Gastrocnemius medialis (tissue), 4 donors: ENCODE data around the gene FMC1. TPM values are rescaled to one million over a fixed set of nuclear protein-coding genes. Genes with fewer than 3 reads are reported as not detected.
"Not testable (repeated sequence)": the region's sequence is repeated elsewhere in the genome, so short reads cannot be mapped to it uniquely, and the experiment has no call there.

Source experiments
- ATAC-seq, 2 donors: fragments of 150-250 bp; one replicate each; pipeline ENCODE4 v1.9.1; 2016
- DNase-seq, 2 donors: peaks; one replicate each; pipeline ENCODE4 v3.0.0-alpha.2; 2019
- H3K27ac ChIP-seq, 4 donors: fragments of 200-600 bp; sonication (generic); 1 replicate in 1 of 4; 2 replicates in 3 of 4; pipeline ENCODE4 v1.5.1; 2016 to 2018; ENCODE audit warnings: mild to moderate bottlenecking in 2 of 4, moderate library complexity in 1 of 4
- H3K27me3 ChIP-seq, 3 donors: fragments of 200-600 bp; sonication (generic) in 2 of 3; 1 replicate in 1 of 3; 2 replicates in 2 of 3; pipeline versions ENCODE4 v1.5.1 to v1.6.0; 2016 to 2019; ENCODE audit warnings: mild to moderate bottlenecking in 1 of 3, moderate library complexity in 1 of 3
- H3K36me3 ChIP-seq, 2 donors: fragments of 200-600 bp; sonication (generic) in 1 of 2; one replicate each; pipeline ENCODE4 v1.5.1; 2017 to 2018
- H3K4me1 ChIP-seq, 2 donors: fragments of 200-600 bp; sonication (generic) in 1 of 2; one replicate each; pipeline ENCODE4 v1.5.1; 2016 to 2017; ENCODE audit warnings: mild to moderate bottlenecking in 2 of 2
- H3K4me3 ChIP-seq, 4 donors: fragments of 200-600 bp; sonication (generic) in 3 of 4; 1 replicate in 1 of 4; 2 replicates in 3 of 4; pipeline ENCODE4 v1.5.1; 2016 to 2019; ENCODE audit warnings: mild to moderate bottlenecking in 2 of 4
- H3K9me3 ChIP-seq, 3 donors: fragments of 200-600 bp; sonication (generic) in 2 of 3; 1 replicate in 1 of 3; 2 replicates in 2 of 3; pipeline ENCODE4 v1.5.1; 2016 to 2019
- CTCF ChIP-seq, 5 experiments: fragments of 450-650 bp in 3 of 5; fragments of 200-600 bp in 2 of 5; sonication (generic) in 2 of 5; IDR thresholded peaks in 4 of 5; conservative IDR thresholded peaks in 1 of 5; 1 replicate in 4 of 5; 2 replicates in 1 of 5; pipeline ENCODE4 v1.5.1; 2016 to 2019; ENCODE audit warnings: antibody characterized with exemption in 5 of 5, mild to moderate bottlenecking in 3 of 5, moderate library complexity in 3 of 5
- POLR2A ChIP-seq, 2 donors: fragments of 450-650 bp; IDR thresholded peaks; one replicate each; pipeline ENCODE4 v1.6.1; 2017; ENCODE audit warnings: antibody characterized with exemption in 2 of 2, mild to moderate bottlenecking in 2 of 2, moderate library complexity in 2 of 2
- in situ Hi-C, 4 donors: fragments of 200-750 bp; cut with MboI; loops; one replicate each; pipeline versions ENCODE4 v1.15.0 to v1.8.0; 2017; ENCODE audit warnings: low sequenced_read_pairs in 4 of 4
- intact Hi-C: fragments of 100-400 bp; cut with DNase I; formaldehyde crosslinking; loops from one replicate; pipeline ENCODE4 v1.15.1; 2023; ENCODE audit warnings: low total_unique reads
- total RNA-seq, 4 donors: library from RNA; depleted of rRNA; stranded (reverse); fragments of >200 nt; gene quantifications; one replicate each; pipeline versions ENCODE4 v1.1.0 to v1.2.3, GENCODE V29; 2016

FMC1 gene
- total RNA-seq, 4 donors from 2014 or later = 19.3 to 32.6 (median 31.3) TPM

GRCh38 chr7:139351027-139351426 is 9.9 kb downstream of the FMC1 start:
- intact Hi-C loops = no loop called here
- Histone ChIP-seq H3K4me1 (no peaks in the 10 kb centered on the region), H3K27ac (no peak overlapping the region), H3K4me3 (no peak overlapping the region), H3K27me3 (no peaks in the 10 kb centered on the region), H3K9me3 (no peaks in the 10 kb centered on the region), H3K36me3 (peaks cover 0 to 16% of the 10 kb centered on the region in 2 donors)
- in situ Hi-C loops = loop anchor here in 1 of 4 donors (25.0 kb wide), 1 partner anchor 239 kb away; the partner anchor contains the start of gene ZC3HAV1
- no peak for TF ChIP-seq CTCF (IDR thresholded peaks at IDR 0.05 in 4 of 5, conservative IDR thresholded peaks at IDR 0.05 in 1 of 5)
- no peak for TF ChIP-seq POLR2A (IDR thresholded peaks at IDR 0.05)
- DNase-seq (no peak), ATAC-seq (no peak)

GRCh38 chr7:139354729-139355128 is 13.6 kb downstream of the FMC1 start:
- H3K36me3 ChIP-seq = no peaks in the 10 kb centered on the region
- in situ Hi-C loops = loop anchor here in 1 of 4 donors (25.0 kb wide), 1 partner anchor 242 kb away; the partner anchor contains the start of gene ZC3HAV1
- no peak for DNase-seq
- H3K27ac ChIP-seq = no peak overlapping the region
- ATAC-seq = no peak
- no peak overlapping the region for H3K4me3 ChIP-seq
- intact Hi-C loops = loop anchor here (5.0 kb wide), 3 partner anchors 122 to 823 kb away; partner anchors contain the start of genes KDM7A and UBN2
- no peaks in the 10 kb centered on the region for H3K9me3 ChIP-seq
- no peaks in the 10 kb centered on the region for H3K27me3 ChIP-seq
- TF ChIP-seq POLR2A (IDR thresholded peaks at IDR 0.05) = no peak
- TF ChIP-seq CTCF (IDR thresholded peaks at IDR 0.05 in 4 of 5, conservative IDR thresholded peaks at IDR 0.05 in 1 of 5) = no peak
- peaks cover 5 to 6% of the 10 kb centered on the region in 2 donors for H3K4me1 ChIP-seq

- H3K4me1 ChIP-seq = peaks cover 5 to 6% of the 10 kb centered on the region in 2 donors
- no peaks in the 10 kb centered on the region for H3K27me3 ChIP-seq
- no peaks in the 10 kb centered on the region for H3K36me3 ChIP-seq
- DNase-seq (no peak), ATAC-seq (no peak)
- no peak overlapping the region for H3K27ac ChIP-seq
- TF ChIP-seq POLR2A (IDR thresholded peaks at IDR 0.05) (no peak), CTCF (IDR thresholded peaks at IDR 0.05 in 4 of 5, conservative IDR thresholded peaks at IDR 0.05 in 1 of 5) (no peak)
- intact Hi-C loops (loop anchor here (5.0 kb wide), 3 partner anchors 123 to 822 kb away; partner anchors contain the start of genes KDM7A and UBN2), in situ Hi-C loops (loop anchor here in 1 of 4 donors (25.0 kb wide), 1 partner anchor 243 kb away; the partner anchor contains the start of gene ZC3HAV1)
- H3K4me3 ChIP-seq = no peak overlapping the region
- H3K9me3 ChIP-seq = no peaks in the 10 kb centered on the region
Observed at GRCh38 chr7:139355320-139355719, 14.2 kb downstream of the FMC1 start.

GRCh38 chr7:139357729-139358506 is 16.8 kb downstream of the FMC1 start:
- H3K27ac ChIP-seq = peak overlapping the region; percentile 99 to 100 (median 100)
- not testable (repeated sequence) for H3K36me3 ChIP-seq, DNase-seq, ATAC-seq, H3K9me3 ChIP-seq, H3K27me3 ChIP-seq
- in situ Hi-C loops (loop anchor here in 1 of 4 donors (25.0 kb wide), 1 partner anchor 246 kb away; the partner anchor contains the start of gene ZC3HAV1), intact Hi-C loops (loop anchor here (2.0 to 5.0 kb wide), 4 partner anchors 113 to 819 kb away; partner anchors contain the start of genes KDM7A and UBN2)
- peaks cover 26 to 27% of the 10 kb centered on the region in 2 donors for H3K4me1 ChIP-seq
- H3K4me3 ChIP-seq = peak overlapping the region; percentile 84 to 99 (median 95)
